Amygdala (tissue), 56 donors: ENCODE measurements around the gene HOXA10.
A peak's percentile ranks its signal among the peaks of the same experiment; 100 is the strongest.

Source experiments
- DNase-seq, 56 donors: peaks; one replicate each; lab custom pipeline; 2025; lab: John Stamatoyannopoulos, UW

The HOXA10 gene

GRCh38 chr7:27204851-27205322 is 30.8 kb upstream of the HOXA10 start:
- DNase-seq: no peak

DNA sequence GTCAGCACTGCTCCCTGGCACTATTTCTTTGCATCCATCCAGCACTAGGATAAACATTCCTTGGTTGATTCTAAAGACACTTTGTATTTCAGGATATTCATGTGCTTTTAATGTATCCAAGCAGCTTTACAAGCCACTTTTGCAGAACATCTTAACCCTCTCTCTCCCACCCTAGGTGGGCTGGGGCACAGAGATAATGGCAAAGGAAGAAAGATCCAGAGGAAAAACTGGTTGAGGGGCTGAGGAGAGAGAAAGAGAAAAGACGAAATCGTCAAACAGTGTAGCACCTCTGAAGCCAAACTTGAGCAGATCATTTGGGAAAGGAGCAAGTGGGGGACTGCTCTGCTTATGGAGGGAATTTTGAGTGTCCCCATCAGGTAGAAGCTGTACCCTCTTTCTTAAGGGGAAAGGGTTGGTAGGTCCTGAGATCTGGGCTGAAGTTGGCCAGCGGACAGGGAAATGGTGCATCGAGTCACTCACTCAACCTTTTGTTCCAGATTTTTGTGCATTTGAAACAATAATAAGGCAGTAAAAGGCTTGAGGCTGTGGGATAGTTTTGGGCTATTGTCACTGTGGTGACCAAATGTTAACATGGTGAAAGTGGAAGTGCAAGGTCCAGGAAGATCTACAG is 30.0 kb upstream of the HOXA10 start:
- no peak for DNase-seq

- no peak for DNase-seq
Measured at GRCh38 chr7:27203365-27203953, 29.3 kb upstream of the HOXA10 start.

- no peak for DNase-seq
Measured at GRCh38 chr7:27202862-27203134, 28.7 kb upstream of the HOXA10 start.

DNA sequence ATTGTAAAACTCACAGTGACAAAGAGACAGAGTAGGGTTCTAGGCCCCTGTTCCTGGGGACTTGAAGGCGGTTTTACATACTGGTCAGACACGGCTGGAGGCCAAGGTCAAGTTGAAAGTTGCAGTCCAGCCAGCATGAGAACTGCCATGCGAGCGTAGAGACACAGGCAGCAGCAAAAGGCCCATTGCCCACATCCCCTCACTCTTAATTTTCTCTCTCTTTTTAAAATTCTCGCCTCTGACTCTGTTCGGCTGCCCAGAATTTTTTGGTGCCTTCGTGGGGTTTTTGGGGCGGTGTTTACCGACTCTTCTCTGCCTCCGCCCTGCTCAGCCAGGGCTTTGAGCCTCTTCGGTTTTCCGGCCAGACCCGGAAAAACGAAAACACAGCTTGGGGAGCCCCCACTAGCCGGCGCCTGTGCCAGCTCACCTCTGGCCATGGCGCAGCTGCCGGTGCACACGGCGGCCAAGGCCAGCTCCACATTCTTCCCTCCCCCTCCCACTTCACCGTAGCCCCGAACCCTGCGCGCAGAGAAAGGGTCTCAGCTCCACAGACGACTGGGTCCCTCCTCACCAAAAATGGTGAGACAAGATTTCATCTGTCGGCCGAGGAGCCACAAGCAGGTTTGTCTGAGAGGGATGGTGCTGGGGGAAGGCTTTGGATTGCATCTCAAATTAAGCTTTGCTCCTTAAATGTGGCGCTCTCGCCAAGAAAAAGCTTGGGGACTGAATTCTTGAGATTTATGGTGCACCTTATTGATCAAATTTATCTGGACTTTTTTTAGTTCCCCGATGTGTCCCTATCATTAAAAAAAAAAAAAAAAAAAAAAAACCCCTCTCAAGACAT is 28.1 kb upstream of the HOXA10 start:
- DNase-seq: no peak

DNA sequence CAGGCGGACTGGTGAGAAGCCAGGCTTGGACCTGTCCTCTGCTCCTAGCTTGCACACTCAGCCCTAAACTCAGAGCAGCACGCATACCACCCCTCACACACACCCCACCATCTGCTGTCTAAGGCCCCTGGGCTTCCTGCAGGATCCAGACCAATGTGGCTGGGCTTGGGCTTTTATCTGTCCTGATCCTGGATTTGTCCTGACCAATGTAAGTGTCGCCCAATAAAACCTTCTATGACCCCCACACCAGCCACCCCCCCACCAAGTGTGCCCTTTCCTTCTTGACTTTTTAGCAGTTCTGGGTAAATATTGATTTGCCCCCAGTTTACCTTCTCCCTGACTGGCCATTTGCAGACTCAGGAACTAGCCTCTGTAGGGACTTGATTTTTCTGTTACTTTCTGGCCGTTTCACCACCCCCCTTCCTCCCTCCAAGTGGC is 27.5 kb upstream of the HOXA10 start:
- DNase-seq: no peak

GRCh38 chr7:27200761-27201579 is 26.9 kb upstream of the HOXA10 start:
- peak in 1 of 56 donors; percentile 10 for DNase-seq

GRCh38 chr7:27199849-27200760 is 26.0 kb upstream of the HOXA10 start, which contains the start of gene HOXA13:
Gene HOXA13 (minus strand): TSS chr7:27200091. CDS start chr7:27200077, 14 bp downstream.
- no peak for DNase-seq

- no peak for DNase-seq
Measured at GRCh38 chr7:27198871-27199801, 25.0 kb upstream of the HOXA10 start.

- no peak for DNase-seq
Measured at GRCh38 chr7:27198138-27198841, 24.2 kb upstream of the HOXA10 start.

GRCh38 chr7:27197137-27198042 is 23.3 kb upstream of the HOXA10 start:
- no peak for DNase-seq

GRCh38 chr7:27196287-27196767 is 22.2 kb upstream of the HOXA10 start:
- peak in 50 of 56 donors; percentile 1 to 89 (median 34) for DNase-seq

DNA sequence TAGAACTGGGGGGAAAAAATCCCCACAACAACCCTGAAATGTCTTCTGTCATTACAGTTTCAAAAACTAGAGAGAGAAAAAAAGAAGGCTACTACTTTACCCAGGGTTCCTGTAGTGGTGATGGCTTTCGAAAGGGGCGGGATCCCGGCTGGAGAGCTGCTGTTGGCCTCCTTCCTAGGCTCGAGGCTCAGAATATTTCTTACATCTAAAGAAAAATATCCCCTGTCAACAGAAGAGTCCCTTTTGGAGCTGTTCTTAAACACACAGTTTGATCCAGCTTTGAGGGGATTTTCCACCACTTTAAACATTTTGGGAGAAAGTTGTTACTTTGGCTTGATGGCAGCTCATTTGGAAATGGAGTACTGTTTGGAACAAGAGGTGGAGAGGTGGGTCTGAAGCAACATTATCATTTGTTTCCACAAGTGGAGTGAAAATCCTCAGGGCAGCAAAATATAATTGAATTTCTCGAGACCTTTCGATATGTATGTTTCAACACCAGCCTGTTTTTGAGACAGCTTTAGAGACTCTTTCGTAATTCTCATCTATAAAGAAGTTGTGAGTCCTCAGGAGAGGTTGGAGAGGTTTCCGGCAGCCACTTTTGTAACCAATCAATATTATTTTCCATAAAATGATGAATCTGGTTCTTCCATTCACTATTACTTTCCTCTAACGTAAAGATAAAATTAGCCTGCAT is 20.7 kb upstream of the HOXA10 start:
- no peak for DNase-seq

- DNase-seq: no peak
Measured at GRCh38 chr7:27194002-27194352, 19.9 kb upstream of the HOXA10 start.

DNA sequence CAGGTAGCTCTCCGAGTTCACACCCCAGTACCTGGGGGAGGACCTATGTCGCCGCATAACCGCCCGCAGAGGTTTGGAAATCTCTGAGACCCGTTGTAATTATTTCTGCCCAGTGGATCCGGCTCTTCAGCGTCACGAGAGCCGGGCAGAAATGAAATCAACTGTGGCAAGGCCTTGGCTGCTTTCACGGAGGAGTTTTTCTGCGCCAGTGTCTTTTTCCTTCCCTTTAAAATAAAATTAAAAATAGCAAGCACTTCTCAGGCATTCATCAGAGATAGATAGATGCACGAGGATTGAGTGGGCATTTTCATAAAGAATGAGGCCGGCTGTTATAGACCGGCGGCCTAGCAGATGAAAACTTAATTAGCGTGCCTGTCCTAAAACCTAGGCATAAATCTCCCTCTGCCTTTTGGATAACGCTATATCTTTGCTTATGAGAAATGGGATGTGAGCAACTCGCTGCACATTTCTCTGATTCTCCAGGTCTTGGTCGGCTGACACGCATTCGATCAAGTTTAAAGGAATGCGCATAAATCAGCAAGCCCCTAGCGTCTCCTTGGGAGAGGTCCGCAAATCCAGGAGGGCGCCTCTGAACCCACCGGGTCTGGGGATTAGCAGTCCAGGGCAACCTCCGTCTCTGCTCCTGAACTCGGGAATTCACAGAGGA is 19.3 kb upstream of the HOXA10 start:
- DNase-seq: no peak
